ENCODE measurements around the gene SLC39A6. TPM values are rescaled to one million over a fixed set of nuclear protein-coding genes. Genes with fewer than 3 reads are reported as not detected.
"Not testable (repeated sequence)": the region's sequence is repeated elsewhere in the genome, so short reads cannot be mapped to it uniquely, and the experiment has no call there.

SLC39A6 gene
- total and polyA plus RNA-seq, 8 donors = 33.8 to 62.9 (median 52.2) TPM

DNA sequence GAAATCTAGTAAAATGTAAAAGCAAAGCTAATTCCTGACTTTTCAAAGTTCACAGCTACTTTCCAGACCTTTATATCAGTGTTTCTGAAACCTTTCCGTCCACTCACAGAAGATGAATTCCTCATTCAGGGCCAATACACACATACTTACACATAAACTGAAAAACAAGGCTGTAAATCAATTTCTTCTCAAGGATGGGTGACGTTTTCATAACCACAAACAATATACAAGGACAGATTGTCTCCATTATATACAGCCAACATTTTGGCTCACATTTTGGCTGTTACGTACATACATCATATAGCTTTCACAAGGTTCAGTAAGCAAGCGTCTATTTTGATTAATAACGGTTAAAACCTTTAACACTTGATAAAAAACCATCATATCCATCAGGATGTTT lies 63.1 kb downstream of the SLC39A6 start:
- Histone ChIP-seq H3K27me3 (no peaks in the 10 kb centered on the region), H3K27ac (no peak overlapping the region), H3K4me3 (peak overlapping the region; percentile 66 to 86), H3K9me3 (no peaks in the 10 kb centered on the region), H3K4me1 (peaks cover 0 to 33% of the 10 kb centered on the region in 2 donors), H3K36me3 (no peaks in the 10 kb centered on the region)
- TF ChIP-seq CTCF (IDR thresholded peaks at IDR 0.05) = no peak
- intact Hi-C loops (cut with DNase I) = no loop called here
- DNase-seq = peak in 1 of 4 donors; percentile 1
- no peak for ATAC-seq

GRCh38 chr18:36064809-36065079 lies 64.4 kb downstream of the SLC39A6 start:
- H3K27me3 ChIP-seq; H3K4me3 ChIP-seq; intact Hi-C loops (cut with DNase I); DNase-seq; H3K27ac ChIP-seq; H3K9me3 ChIP-seq; H3K36me3 ChIP-seq; ATAC-seq: not testable (repeated sequence)
- H3K4me1 ChIP-seq = peaks cover 0 to 33% of the 10 kb centered on the region in 2 donors

- no peaks in the 10 kb centered on the region for H3K9me3 ChIP-seq
- H3K27ac ChIP-seq = no peak overlapping the region
- no peak overlapping the region for H3K4me3 ChIP-seq
- DNase-seq (peak in 1 of 4 donors; percentile 79), ATAC-seq (no peak)
- TF ChIP-seq CTCF (IDR thresholded peaks at IDR 0.05) = no peak
- H3K36me3 ChIP-seq = no peaks in the 10 kb centered on the region
- peaks cover 0 to 33% of the 10 kb centered on the region in 2 donors for H3K4me1 ChIP-seq
- no peaks in the 10 kb centered on the region for H3K27me3 ChIP-seq
- intact Hi-C loops (cut with DNase I) = no loop called here
Measured at GRCh38 chr18:36064027-36064808, 64.9 kb downstream of the SLC39A6 start.

DNA sequence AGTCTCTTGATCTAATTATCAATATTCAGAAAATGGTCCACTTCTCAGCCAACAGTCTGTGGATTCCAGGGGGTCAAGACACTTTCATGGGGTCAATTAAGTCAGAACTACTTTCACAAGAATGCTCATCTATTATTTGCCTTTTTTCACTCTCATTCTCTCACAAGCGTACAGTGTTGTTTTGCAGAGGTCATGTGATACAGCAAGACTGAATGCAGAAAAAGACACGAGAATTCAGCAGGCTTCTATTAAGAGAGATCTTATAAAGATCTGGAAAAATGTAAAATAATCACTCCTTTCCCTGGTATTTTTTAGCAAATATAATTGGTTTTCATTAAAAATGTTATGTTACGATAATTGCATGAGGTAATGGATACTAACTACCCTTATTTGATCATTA lies 70.5 kb downstream of the SLC39A6 start:
- no peak for DNase-seq
- H3K27ac ChIP-seq = no peak overlapping the region
- H3K4me1 ChIP-seq = peaks cover 0 to 2% of the 10 kb centered on the region in 2 donors
- no peaks in the 10 kb centered on the region for H3K36me3 ChIP-seq
- H3K4me3 ChIP-seq = no peak overlapping the region
- H3K9me3 ChIP-seq = no peaks in the 10 kb centered on the region
- no peaks in the 10 kb centered on the region for H3K27me3 ChIP-seq
- no peak for ATAC-seq
- intact Hi-C loops (cut with DNase I) = no loop called here
- TF ChIP-seq CTCF (IDR thresholded peaks at IDR 0.05) = no peak

Other genes with a start within 250 kb of the SLC39A6 start
- 10 to 100 TPM; 37.3 to 38.0 TPM for gene RPRD1A, start 61.8 kb downstream of the SLC39A6 start, total RNA-seq
- 10 to 100 TPM; 53.9 to 63.7 (median 58.4) TPM for gene RPRD1A, start 61.8 kb downstream of the SLC39A6 start, polyA plus RNA-seq (ENCODE audit: insufficient read length in 6 of 6)
- gene ELP2, start 559 bp upstream of the SLC39A6 start, total RNA-seq = 10 to 100 TPM; 55.6 to 61.4 TPM
- gene ELP2, start 559 bp upstream of the SLC39A6 start, polyA plus RNA-seq (ENCODE audit: insufficient read length in 6 of 6) = 100 to 1,000 TPM; 117 to 154 (median 128) TPM
- gene MOCOS, start 58.2 kb upstream of the SLC39A6 start, total RNA-seq = 1 to 10 TPM; 5.1 to 5.5 TPM
- 1 to 10 TPM in 5 of 6 donors, under 1 TPM in 1; 0.60 to 1.3 (median 1.1) TPM for gene MOCOS, start 58.2 kb upstream of the SLC39A6 start, polyA plus RNA-seq (ENCODE audit: insufficient read length in 6 of 6)
- 1 to 10 TPM in 1 of 2 donors, under 1 TPM in 1; 0.55 to 1.0 TPM for gene FHOD3, start 168.4 kb upstream of the SLC39A6 start, total RNA-seq
- gene FHOD3, start 168.4 kb upstream of the SLC39A6 start, polyA plus RNA-seq (ENCODE audit: insufficient read length in 6 of 6) = 1 to 10 TPM; 1.3 to 2.9 (median 1.7) TPM